Astrocyte (in vitro differentiated cells and primary cell): Measurements from ENCODE around the gene ZSCAN10. TPM values are rescaled to one million over a fixed set of nuclear protein-coding genes. Genes with fewer than 3 reads are reported as not detected.
"Not testable (repeated sequence)": the region's sequence is repeated elsewhere in the genome, so short reads cannot be mapped to it uniquely, and the experiment has no call there.

Source experiments
- DNase-seq: peaks from one replicate; pipeline ENCODE4 v3.0.0-alpha.2; 2010; ENCODE audit warnings: low read depth
- FAIRE-seq: peaks from 2 replicates; lab custom pipeline; 2011; peaks lifted over from hg19 to GRCh38; lab: Jason Lieb, UNC
- H2AFZ ChIP-seq: 2 replicates; pipeline ENCODE4 v1.6.0; 2012; ENCODE audit warnings: low read depth, low read length, inconsistent platforms
- H3K27ac ChIP-seq: 2 replicates; pipeline ENCODE4 v1.5.1; 2011; ENCODE audit warnings: low read depth, low read length, inconsistent platforms
- H3K27me3 ChIP-seq: 2 replicates; pipeline ENCODE4 v1.6.0; 2011; ENCODE audit warnings: low read length, inconsistent platforms; ENCODE audit not compliant: insufficient read depth
- H3K36me3 ChIP-seq: 2 replicates; pipeline ENCODE4 v1.5.1; 2011; ENCODE audit warnings: low read length, inconsistent platforms; ENCODE audit not compliant: insufficient read depth
- H3K4me1 ChIP-seq: 2 replicates; pipeline ENCODE4 v1.5.1; 2011; ENCODE audit warnings: low read length, inconsistent platforms; ENCODE audit not compliant: insufficient read depth
- H3K4me2 ChIP-seq: 2 replicates; pipeline ENCODE4 v1.6.0; 2012; ENCODE audit warnings: low read length, inconsistent platforms
- H3K4me3 ChIP-seq: 2 replicates; pipeline ENCODE4 v1.5.1; 2011; ENCODE audit warnings: low read depth, mild to moderate bottlenecking, low read length, inconsistent platforms; ENCODE audit not compliant: insufficient read depth
- H3K79me2 ChIP-seq: 2 replicates; pipeline ENCODE4 v1.6.0; 2012; ENCODE audit warnings: mild to moderate bottlenecking, low read length, inconsistent platforms; ENCODE audit not compliant: insufficient read depth
- H3K9ac ChIP-seq: 2 replicates; pipeline ENCODE4 v1.6.0; 2012; ENCODE audit warnings: mild to moderate bottlenecking, low read length, inconsistent platforms
- H3K9me3 ChIP-seq: 2 replicates; pipeline ENCODE4 v1.5.1; 2012; ENCODE audit warnings: low read depth, mild to moderate bottlenecking, low read length, inconsistent platforms; ENCODE audit not compliant: insufficient read depth
- H4K20me1 ChIP-seq: 2 replicates; pipeline ENCODE4 v1.6.0; 2012; ENCODE audit warnings: low read length, inconsistent platforms; ENCODE audit not compliant: insufficient read depth
- H3K27ac Mint-ChIP-seq: one replicate; pipeline ENCODE4 v1.8.0; 2021; ENCODE audit warnings: mild to moderate bottlenecking, mixed read lengths; ENCODE audit not compliant: unreplicated experiment
- H3K27me3 Mint-ChIP-seq: one replicate; pipeline ENCODE4 v1.8.0; 2021; ENCODE audit warnings: low read depth, mixed read lengths; ENCODE audit not compliant: unreplicated experiment
- H3K36me3 Mint-ChIP-seq: one replicate; pipeline ENCODE4 v1.8.0; 2021; ENCODE audit warnings: low read depth, mixed read lengths; ENCODE audit not compliant: unreplicated experiment
- H3K4me1 Mint-ChIP-seq: one replicate; pipeline ENCODE4 v1.8.0; 2021; ENCODE audit warnings: low read depth, mixed read lengths; ENCODE audit not compliant: unreplicated experiment
- H3K4me3 Mint-ChIP-seq: one replicate; pipeline ENCODE4 v1.8.0; 2021; ENCODE audit warnings: mild to moderate bottlenecking, moderate library complexity, mixed read lengths; ENCODE audit not compliant: unreplicated experiment
- H3K9me3 Mint-ChIP-seq: one replicate; pipeline ENCODE4 v1.8.0; 2021; ENCODE audit warnings: mild to moderate bottlenecking, mixed read lengths; ENCODE audit not compliant: unreplicated experiment
- EZH2 ChIP-seq: IDR thresholded peaks from 2 replicates; pipeline ENCODE4 v1.6.1; 2012; ENCODE audit warnings: mild to moderate bottlenecking, low read length, inconsistent platforms; ENCODE audit not compliant: insufficient read depth
- total RNA-seq: library from RNA; stranded (reverse); gene quantifications from 2 replicates; pipeline ENCODE4 v1.2.1, GENCODE V29; 2021
- TF ChIP-seq, protein P1 (sequence below): IDR thresholded peaks from 2 replicates; pipeline ENCODE4 v1.5.1; 2011; ENCODE audit warnings: low read depth, mild to moderate bottlenecking, inconsistent platforms, low read length, moderate library complexity; ENCODE audit not compliant: insufficient read depth

The ZSCAN10 gene
- total RNA-seq, 1 donor from 2014 or later: 0.25 TPM

DNA sequence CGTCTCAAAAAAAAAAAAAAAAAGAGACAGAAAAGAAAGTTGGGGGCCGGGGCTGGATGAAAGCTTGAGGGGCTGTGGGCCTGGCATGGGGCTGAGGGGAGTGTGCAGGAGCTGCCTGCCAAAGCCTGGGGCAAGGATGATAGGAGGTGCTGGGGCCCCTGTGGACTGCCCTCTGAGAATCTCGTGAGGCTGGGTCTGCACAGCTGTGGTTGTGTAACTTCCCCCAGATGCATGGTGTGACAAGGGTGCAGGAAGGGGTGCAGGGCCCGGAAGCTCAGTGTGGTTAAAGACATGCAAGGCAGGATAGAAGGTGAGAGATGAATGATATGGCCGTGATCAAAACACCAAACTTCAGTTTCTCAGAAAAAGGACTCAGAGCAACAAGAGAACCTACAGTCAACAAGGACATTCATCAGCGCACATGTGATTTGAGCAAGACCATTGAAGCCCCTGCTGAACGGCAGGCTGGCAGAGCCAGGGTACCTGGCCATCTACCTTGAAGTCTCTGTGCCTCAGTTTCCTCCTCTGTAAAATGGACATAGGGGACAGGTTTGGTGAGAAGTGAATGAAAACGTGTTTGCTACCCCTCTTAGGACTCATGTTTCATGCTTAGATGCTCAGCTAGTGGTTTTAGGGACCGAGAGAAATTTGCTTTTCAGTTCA lies 24.1 kb downstream of the ZSCAN10 start:
- H3K4me3 ChIP-seq: no peak overlapping the region
- H3K27ac ChIP-seq: no peak overlapping the region
- H3K4me2 ChIP-seq: no peak overlapping the region
- no peak for DNase-seq
- H3K4me1 ChIP-seq: no peaks in the 10 kb centered on the region
- Mint-ChIP-seq H3K4me1 (no peaks in the 10 kb centered on the region), H3K4me3 (no peak overlapping the region), H3K9me3 (peaks cover 14% of the 10 kb centered on the region), H3K27me3 (peaks cover 39% of the 10 kb centered on the region), H3K27ac (no peak overlapping the region), H3K36me3 (peaks cover 6% of the 10 kb centered on the region)
- H2AFZ ChIP-seq: no peak overlapping the region
- H3K9ac ChIP-seq: no peak overlapping the region
- H3K27me3 ChIP-seq: peaks cover 13% of the 10 kb centered on the region
- TF ChIP-seq EZH2: no peak
- TF ChIP-seq, protein P1, sequence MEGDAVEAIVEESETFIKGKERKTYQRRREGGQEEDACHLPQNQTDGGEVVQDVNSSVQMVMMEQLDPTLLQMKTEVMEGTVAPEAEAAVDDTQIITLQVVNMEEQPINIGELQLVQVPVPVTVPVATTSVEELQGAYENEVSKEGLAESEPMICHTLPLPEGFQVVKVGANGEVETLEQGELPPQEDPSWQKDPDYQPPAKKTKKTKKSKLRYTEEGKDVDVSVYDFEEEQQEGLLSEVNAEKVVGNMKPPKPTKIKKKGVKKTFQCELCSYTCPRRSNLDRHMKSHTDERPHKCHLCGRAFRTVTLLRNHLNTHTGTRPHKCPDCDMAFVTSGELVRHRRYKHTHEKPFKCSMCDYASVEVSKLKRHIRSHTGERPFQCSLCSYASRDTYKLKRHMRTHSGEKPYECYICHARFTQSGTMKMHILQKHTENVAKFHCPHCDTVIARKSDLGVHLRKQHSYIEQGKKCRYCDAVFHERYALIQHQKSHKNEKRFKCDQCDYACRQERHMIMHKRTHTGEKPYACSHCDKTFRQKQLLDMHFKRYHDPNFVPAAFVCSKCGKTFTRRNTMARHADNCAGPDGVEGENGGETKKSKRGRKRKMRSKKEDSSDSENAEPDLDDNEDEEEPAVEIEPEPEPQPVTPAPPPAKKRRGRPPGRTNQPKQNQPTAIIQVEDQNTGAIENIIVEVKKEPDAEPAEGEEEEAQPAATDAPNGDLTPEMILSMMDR: no peak
- no peaks in the 10 kb centered on the region for H3K79me2 ChIP-seq
- H3K36me3 ChIP-seq: no peaks in the 10 kb centered on the region
- no peak for FAIRE-seq
- H3K9me3 ChIP-seq: no peaks in the 10 kb centered on the region
- H4K20me1 ChIP-seq: no peaks in the 10 kb centered on the region

DNA sequence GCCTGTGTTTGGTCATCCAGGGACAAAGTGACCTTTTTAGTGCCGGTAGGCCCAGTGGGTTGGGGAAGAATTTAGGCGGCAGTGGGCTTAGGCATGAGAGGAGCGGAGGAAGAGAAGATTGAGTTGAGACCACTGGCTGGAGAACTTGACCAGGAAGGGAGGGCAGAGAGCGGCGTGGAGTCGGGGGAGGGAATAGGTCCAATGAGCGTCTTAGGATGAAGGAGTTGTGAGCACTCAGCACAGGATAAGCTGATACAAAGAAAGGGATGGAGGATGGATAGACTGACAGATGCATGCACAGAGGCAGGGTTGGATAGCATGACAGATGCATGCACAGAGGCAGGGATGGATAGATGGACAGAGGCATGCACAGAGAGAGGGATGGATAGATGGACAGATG lies 25.6 kb downstream of the ZSCAN10 start:
- DNase-seq: no peak
- H3K27me3 ChIP-seq: peaks cover 5% of the 10 kb centered on the region
- no peak overlapping the region for H3K4me2 ChIP-seq
- Mint-ChIP-seq H3K4me1 (peaks cover 3% of the 10 kb centered on the region), H3K27me3 (peaks cover 37% of the 10 kb centered on the region), H3K9me3 (peaks cover 14% of the 10 kb centered on the region), H3K4me3 (no peak overlapping the region), H3K27ac (no peak overlapping the region), H3K36me3 (peaks cover 6% of the 10 kb centered on the region)
- H4K20me1 ChIP-seq: no peaks in the 10 kb centered on the region
- H2AFZ ChIP-seq: no peak overlapping the region
- no peaks in the 10 kb centered on the region for H3K4me1 ChIP-seq
- no peak overlapping the region for H3K27ac ChIP-seq
- H3K79me2 ChIP-seq: no peaks in the 10 kb centered on the region
- H3K4me3 ChIP-seq: no peak overlapping the region
- FAIRE-seq: no peak
- no peaks in the 10 kb centered on the region for H3K36me3 ChIP-seq
- H3K9me3 ChIP-seq: no peaks in the 10 kb centered on the region
- H3K9ac ChIP-seq: no peak overlapping the region
- TF ChIP-seq, protein P1: no peak
- no peak for TF ChIP-seq EZH2

DNA sequence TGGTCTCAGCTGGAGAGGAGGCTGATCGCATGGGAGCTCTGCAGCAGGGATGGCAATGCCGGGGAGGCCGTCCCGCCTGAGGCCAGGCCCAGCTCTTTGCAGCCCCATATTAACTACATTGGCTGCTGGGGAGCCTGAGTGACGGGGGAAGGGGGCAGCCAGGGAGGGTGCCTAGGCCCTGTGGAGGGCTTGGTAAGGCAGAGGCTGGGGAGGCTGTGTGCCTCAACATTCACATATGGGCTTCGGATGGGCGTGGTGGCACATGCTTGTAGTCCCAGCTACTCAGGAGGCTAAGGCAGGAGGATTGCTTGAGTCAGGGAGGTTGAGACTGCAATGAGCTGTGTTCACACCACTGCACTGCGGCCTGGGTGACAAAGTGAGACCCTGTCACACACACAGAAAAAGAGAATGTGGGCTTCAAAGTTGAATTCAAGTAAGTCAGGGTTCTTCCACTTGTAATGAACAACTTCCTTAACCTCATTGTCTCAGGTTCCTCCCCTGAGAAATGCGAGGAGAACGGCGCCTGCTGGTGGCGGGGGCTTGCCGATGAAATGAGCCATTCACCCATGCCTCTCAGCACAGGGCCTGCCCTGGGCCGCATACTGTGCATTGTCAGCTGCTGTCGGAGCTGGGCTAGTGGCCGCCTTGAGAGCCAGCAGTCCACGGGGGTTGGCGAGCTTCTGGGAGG lies 26.4 kb downstream of the ZSCAN10 start:
- H3K9me3 Mint-ChIP-seq: peaks cover 14% of the 10 kb centered on the region
- H3K27me3 Mint-ChIP-seq: peaks cover 37% of the 10 kb centered on the region
- not testable (repeated sequence) for H3K4me1 Mint-ChIP-seq, H3K9me3 ChIP-seq, H3K9ac ChIP-seq, H4K20me1 ChIP-seq, H3K4me3 Mint-ChIP-seq, H3K36me3 Mint-ChIP-seq, DNase-seq, H3K79me2 ChIP-seq, H3K4me3 ChIP-seq, H2AFZ ChIP-seq, H3K4me2 ChIP-seq, H3K27ac Mint-ChIP-seq, H3K27me3 ChIP-seq, FAIRE-seq, H3K36me3 ChIP-seq, H3K27ac ChIP-seq, H3K4me1 ChIP-seq

DNA sequence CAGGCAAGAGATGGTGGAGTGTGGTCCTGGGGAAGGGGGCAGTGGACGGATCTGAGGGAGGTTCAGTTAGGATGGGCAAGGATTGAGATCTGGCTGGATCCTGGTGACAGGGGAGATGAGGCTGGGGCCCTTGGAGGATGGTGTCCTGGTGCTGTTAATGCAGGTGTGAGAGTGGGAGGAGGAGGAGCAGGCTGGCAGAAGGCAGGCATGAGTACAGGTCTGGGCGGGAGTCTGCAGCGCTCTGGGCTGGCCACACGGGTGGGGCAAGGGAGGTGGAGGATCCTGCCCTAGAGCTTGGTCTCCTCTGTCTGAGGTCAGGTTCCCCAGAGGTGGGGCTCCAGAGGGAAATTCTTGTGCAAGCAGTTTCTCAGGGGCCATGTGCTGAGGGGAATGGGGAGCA lies 26.9 kb downstream of the ZSCAN10 start:
- not testable (repeated sequence) for DNase-seq, H3K4me3 Mint-ChIP-seq, H3K4me3 ChIP-seq, H3K4me1 ChIP-seq, H3K79me2 ChIP-seq, H3K36me3 ChIP-seq, H3K36me3 Mint-ChIP-seq, H3K27me3 ChIP-seq, H3K9me3 ChIP-seq, H3K4me2 ChIP-seq, H3K27ac Mint-ChIP-seq, H4K20me1 ChIP-seq, H3K4me1 Mint-ChIP-seq, H2AFZ ChIP-seq, H3K9ac ChIP-seq, FAIRE-seq, H3K27ac ChIP-seq
- H3K27me3 Mint-ChIP-seq: peaks cover 37% of the 10 kb centered on the region
- peaks cover 13% of the 10 kb centered on the region for H3K9me3 Mint-ChIP-seq
